Measurements from ENCODE around the gene MC1R.

MC1R gene

DNA sequence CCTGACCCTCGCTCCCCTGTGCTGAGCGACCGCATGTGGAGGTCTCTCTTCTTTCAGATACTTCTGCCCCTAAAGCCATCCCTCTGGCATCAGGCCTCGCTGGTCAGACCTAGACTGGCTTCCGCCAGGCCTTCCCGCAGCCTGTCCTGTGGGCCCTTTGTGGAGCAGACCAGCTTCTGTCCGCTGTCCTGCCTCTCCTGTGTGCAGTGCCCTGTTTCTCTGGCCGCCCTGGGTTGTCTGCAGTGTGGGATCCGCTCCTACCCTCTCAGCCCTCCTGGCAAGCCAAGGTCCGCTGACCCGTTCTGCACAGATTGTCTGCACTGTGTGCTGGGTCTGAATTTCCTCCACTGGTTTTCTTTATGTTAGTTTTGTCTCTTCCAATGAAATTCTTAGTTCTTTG lies 21.5 kb upstream of the MC1R start:
- DNase-seq = no peak

- no peak for DNase-seq
These were observed 20.3 kb upstream of the MC1R start for GRCh38 chr16:89898201-89898967.

DNA sequence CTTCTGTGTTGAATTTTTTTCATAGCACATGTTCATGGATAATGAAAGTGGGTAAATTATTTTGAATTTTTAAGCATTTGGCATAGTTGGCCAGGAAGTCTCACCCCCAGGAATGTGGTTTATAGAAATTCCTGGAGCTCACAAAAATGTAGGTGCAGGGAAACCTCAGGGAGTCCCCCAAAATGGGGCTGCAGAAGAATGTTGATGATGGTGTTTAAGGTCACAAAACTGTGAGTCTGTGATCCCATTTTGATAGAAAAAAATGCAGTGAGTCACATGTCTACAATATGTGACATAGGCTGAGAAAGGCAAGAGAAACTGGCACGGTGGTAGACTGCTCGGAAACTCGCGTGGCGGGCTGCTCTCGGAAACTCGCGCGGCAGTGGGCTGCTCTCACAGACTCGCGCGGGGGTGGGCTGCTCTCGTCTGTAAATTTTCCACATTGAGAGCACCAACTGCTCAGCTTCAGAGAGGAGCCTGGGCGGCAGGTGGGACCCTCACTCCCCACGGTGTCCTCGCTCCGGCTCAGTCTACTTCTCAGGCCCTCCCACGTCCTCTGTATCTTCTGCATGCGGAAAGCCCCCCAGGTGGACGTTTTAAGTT lies 18.7 kb upstream of the MC1R start:
- DNase-seq = no peak

- no peak for DNase-seq
These were observed 17.8 kb upstream of the MC1R start for GRCh38 chr16:89900885-89901284.

- DNase-seq = no peak
These were observed 15.7 kb upstream of the MC1R start for GRCh38 chr16:89902980-89903379.

- DNase-seq = no peak
These were observed 14.7 kb upstream of the MC1R start for GRCh38 chr16:89903908-89904515.

- DNase-seq = no peak
These were observed 13.8 kb upstream of the MC1R start for GRCh38 chr16:89904606-89905510.

GRCh38 chr16:89905511-89906139 lies 13.0 kb upstream of the MC1R start:
- no peak for DNase-seq

DNA sequence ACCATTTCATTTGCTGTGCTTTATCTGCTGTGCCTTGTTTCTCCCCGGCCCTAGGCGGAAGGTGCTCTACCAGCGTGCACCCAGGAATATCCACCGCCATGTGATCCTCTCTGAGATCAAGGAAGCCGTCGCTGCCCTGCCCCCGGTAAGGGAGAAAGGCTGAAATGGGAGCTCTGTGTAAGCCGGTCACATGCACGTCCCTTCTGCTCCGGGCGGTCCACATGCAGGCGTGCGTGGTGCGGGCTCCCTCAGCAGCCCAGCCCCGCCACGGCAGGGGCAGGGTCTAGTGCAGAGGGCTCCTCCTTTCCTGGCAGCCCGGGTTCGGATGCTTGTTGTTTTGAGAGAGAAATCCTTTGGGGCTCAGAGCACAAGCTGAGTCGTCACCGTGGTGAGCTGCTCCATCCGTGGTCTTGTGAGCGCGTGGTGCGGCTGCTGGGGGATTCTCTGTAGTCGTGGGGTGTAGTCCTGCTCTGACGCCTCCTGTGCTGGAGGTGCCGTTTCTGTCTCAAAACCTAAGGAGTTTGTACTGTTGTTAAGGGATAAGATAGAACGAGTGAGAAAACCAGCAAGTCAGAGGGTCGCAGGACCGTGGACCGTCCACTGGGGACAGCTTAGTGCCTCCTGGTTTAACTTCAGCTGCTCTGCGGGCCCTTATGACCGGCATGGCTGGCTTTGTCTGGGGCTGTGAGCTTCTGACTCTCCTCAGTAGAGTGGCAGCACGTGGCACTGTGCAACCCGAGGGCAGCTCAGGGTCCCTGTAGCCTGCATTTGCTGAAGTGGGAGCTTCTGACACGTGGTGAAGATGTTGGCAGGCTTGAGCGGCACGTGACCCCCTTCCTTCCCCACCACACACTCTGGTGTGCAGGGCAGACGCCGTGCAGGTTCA lies 12.3 kb upstream of the MC1R start:
- DNase-seq = no peak

DNA sequence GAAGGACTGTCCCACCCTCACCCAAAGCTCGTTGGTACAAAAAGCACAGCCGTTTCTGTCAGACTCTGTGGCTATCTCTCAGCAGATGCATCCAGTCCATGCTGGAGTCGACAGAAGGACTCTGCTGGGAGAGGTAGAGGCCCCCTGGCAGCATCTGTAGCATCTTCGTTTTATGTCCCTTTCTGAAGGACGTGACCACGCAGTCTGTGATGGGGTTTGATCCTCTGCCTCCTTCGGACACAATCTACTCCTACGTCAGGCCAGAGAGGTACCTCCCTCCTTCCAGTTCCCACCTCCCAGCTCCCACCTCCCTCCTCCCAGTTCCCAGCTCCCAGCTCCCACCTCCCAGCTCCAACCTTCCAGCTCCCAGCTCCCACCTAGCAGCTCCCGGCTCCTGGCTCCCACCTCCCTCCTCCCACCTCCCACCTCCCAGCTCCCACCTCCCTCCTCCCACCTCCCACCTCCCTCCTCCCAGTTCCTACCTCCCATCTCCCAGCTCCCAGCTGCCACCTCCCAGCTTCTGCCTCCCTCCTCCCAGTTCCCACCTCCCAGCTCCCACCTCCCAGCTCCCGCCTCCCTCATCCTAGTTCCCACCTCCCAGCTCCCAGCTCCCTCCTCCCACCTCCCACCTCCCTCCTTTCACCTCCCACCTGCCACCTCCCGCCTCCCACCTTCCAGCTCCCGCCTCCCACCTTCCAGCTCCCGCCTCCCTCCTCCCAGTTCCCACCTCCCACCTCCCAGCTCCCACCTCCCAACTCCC lies 11.4 kb upstream of the MC1R start:
- no peak for DNase-seq

GRCh38 chr16:89908236-89908635 lies 10.4 kb upstream of the MC1R start:
- DNase-seq = no peak

DNA sequence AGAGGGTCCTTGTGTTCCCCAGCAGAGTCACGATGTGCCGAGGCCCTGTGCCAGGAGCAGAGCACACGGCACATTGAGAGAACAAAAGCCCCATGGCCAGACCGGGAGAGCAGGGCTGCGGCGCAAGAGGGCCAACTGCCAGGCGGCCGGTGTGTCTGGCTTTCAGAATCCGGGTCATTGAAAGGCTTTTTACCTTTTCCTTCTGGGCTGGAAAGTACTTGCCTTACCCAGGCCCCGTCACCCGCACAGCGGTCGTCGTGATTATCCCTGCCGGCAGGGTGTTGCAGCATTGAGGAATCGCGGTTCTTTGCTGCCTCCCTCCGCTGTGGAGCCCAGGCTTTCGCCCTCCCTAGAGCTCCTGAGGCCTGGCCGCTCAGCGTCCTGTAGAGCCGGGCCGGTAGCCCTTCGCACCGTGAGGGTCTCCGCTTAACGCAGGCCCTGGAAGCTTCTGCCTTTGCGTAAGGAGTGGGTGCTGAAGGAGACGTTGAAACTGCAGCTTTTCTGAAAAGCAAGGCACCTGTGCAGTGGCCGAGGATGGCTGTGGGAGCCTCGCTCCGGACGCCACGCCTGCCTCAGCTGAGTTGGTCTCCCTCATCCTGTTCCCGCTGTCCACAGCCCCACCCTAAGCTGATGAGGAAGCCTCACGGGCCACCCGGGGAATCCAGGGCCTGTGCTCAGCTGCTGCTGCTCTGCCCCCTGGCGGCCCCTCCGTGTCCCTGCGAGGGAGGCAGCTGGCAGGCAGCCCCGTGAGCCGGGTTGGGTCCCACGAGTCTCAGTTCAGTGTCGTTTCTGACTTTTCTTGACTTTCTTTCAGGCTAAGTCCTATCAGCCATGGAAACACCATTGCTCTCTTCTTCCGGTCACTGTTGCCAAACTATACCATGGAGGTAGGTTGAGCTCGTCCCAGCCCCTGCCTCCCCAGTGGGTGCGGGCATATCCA lies 8.6 kb upstream of the MC1R start:
- no peak for DNase-seq

DNA sequence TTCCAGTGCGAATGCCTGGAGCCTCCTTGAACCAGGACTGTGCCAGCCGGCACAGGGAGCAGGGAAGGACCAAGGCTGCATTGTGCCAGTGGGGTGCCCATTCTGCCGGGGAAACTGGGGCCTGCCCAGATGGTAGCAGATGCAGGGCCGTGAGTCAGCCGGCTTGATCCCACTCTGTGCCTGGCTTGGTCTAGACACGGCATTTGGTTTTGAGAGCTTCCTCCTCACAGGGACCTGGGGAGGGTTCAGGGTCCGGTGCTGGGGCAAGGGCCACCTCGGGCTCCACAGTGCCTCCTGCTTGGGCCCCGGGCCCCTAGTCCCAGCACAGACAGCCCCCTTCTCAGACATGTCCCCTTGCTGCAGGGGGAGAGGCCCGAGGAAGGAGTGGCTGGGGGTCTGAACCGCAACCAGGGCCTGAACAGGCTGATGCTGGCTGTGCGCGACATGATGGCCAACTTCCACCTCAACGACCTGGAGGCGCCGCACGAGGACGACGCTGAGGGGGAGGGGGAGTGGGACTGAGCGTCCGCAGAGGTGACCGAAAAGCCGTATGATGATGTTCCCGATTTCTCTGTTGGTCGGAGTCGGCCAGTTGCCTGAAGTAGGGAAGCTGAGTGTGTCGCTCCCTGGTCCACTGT lies 7.8 kb upstream of the MC1R start:
- DNase-seq = no peak

GRCh38 chr16:89911375-89911774 lies 7.3 kb upstream of the MC1R start:
- DNase-seq = no peak

DNA sequence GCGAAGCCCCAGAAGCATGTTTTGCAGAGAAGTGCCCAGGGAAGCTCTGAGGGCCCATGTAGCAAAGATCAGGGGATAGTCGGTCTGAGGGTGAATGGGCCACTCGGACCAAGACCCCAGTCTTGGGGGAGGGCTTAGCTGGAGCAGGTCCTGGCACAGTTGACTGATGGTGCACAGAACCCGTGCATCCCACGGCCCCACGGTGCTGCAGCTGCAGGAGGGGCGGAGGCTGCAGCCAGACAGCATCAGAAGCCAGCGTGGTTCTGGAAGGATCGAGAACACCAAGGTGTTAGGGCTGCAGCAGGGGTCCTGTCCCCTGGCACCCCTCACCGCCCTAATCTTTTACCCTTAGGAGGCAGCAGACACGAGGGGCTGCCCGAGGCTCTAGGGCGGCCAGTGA lies 6.5 kb upstream of the MC1R start:
- no peak for DNase-seq

DNA sequence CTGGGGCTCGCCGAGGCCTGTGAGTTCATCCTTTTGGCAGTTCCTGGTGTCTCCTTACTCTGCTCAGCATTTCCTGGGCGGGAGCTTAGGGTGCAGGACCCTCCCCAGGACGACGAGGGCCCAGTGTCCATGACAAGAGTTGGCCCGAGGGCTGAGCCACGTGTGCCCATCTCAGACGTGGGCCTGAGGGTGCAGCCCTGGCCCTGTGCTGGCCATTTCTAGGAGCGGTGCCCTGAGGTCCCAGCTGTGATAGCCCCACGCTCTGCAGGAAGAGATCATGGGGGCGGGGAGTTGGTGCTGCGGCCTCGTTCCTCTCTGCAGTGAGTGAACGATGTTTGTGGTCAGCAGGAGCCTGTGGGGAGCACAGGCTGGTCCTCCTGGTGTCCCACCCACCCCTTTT lies 6.0 kb upstream of the MC1R start:
- DNase-seq = no peak

DNA sequence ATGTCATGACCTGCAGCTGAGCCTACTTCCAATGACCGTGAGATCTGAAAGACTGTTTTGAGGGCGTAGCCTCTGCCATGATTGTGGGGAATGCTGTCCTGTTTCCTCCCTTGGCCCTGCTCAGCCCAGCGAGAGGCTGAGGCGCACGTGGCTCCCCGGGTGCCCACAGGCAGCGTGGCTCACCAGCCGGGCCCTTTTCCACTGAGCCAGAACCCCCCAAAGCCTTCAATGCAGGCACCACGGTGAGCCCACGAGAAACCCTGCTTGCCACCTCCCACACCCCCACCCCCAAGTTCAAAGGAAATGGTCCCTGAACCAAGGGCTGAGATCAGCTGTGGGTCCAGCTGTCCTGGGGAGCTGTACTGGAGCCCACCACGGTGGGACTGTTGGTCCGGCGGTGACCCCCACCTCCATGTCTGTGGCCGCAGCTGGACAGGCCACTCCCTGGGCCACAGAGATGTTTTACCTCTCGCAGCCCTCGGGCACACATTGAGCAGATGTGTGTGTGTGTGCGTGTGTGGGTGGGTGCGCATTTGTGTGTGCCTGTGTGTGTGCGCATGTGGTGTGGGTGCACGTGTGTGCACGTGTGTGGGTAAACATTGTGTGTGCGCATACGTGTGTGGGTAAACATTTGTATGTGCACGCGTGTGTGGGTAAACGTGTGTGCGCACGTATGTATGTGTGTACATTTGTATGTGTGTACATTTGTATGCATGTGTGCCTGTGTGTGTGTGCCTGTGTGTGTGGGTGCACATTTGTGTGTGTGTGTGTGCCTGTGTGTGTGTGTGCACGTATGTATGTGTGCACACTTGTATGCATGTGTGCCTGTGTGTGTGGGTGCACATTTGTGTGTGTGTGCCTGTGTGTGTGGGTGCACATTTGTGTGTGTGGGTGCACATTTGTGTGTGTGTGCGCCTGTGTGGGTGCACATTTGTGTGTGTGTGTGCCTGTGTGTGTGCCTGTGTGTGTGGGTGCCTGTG lies 5.0 kb upstream of the MC1R start:
- DNase-seq = no peak
